Transverse colon (tissue), 4 donors: ENCODE data around the gene PFKFB4. TPM values are rescaled to one million over a fixed set of nuclear protein-coding genes. Genes with fewer than 3 reads are reported as not detected.

Source experiments
- DNase-seq: peaks from one replicate; pipeline ENCODE4 v3.0.0-alpha.2; 2019
- H3K27ac ChIP-seq, 4 donors: fragments of 200-600 bp; sonication (generic); 2 replicates each; pipeline ENCODE4 v1.5.1; 2016 to 2018; ENCODE audit warnings: inconsistent platforms in 4 of 4
- H3K27me3 ChIP-seq: fragments of 200-600 bp; sonication (generic); 2 replicates; pipeline ENCODE4 v1.5.1; 2017; ENCODE audit warnings: inconsistent platforms
- H3K36me3 ChIP-seq, 4 donors: fragments of 200-600 bp; sonication (generic); 2 replicates each; pipeline ENCODE4 v1.5.1; 2017 to 2019; ENCODE audit warnings: inconsistent platforms in 4 of 4
- H3K4me1 ChIP-seq, 4 donors: fragments of 200-600 bp; sonication (generic); 2 replicates each; pipeline ENCODE4 v1.5.1; 2017 to 2020; ENCODE audit warnings: inconsistent platforms in 4 of 4
- H3K4me3 ChIP-seq, 4 donors: fragments of 200-600 bp; sonication (generic); 1 replicate in 1 of 4; 2 replicates in 3 of 4; pipeline versions ENCODE4 v1.5.1 to v1.6.1; 2017 to 2019; ENCODE audit warnings: inconsistent platforms in 4 of 4
- H3K9me3 ChIP-seq, 2 donors: fragments of 200-600 bp; sonication (generic); 2 replicates each; pipeline ENCODE4 v1.5.1; 2017 to 2019; ENCODE audit warnings: inconsistent platforms in 2 of 2
- EP300 ChIP-seq: sonication (generic); formaldehyde crosslinking; IDR thresholded peaks from one replicate; pipeline ENCODE4 v1.6.1; 2017; ENCODE audit warnings: antibody characterized with exemption, low read depth
- POLR2A ChIP-seq: fragments of 450-650 bp; IDR thresholded peaks from one replicate; pipeline ENCODE4 v1.6.1; 2016; ENCODE audit warnings: antibody characterized with exemption, mild to moderate bottlenecking, moderate library complexity
- POLR2AphosphoS5 ChIP-seq, 3 donors: sonication (generic); formaldehyde crosslinking; IDR thresholded peaks; one replicate each; pipeline ENCODE4 v1.6.1; 2016; ENCODE audit warnings: antibody characterized with exemption in 3 of 3
- WGBS, 2 donors: methylation state at CpG; one replicate each; pipeline ENCODE4 v1.1.5; 2018; ENCODE audit warnings: low coverage in 1 of 2; 5-methylcytosine and 5-hydroxymethylcytosine counted together
- in situ Hi-C, 4 donors: fragments of 200-750 bp; cut with MboI; loops; one replicate each; pipeline versions ENCODE4 v1.15.0 to v1.15.1; 2017; ENCODE audit warnings: low sequenced_read_pairs in 3 of 4, low pct_ligation_motif_present in 1 of 4, low pct_unique_long_range_greater_than_20kb in 1 of 4
- intact Hi-C: fragments of 100-400 bp; cut with DNase I; formaldehyde crosslinking; loops from one replicate; pipeline ENCODE4 v1.15.1; 2023; ENCODE audit warnings: low total_unique reads
- total RNA-seq, 4 donors: library from RNA; depleted of rRNA; stranded (reverse); fragments of >200 nt; gene quantifications; one replicate each; pipeline ENCODE4 v1.1.0, GENCODE V29; 2016
- TF ChIP-seq, protein P1 (sequence below), 5 experiments: fragments of 200-600 bp in 3 of 5; fragments of 450-650 bp in 2 of 5; sonication (generic) in 3 of 5; IDR thresholded peaks; 1 replicate in 2 of 5; 2 replicates in 3 of 5; pipeline ENCODE4 v1.5.1; 2016 to 2017; ENCODE audit warnings: antibody characterized with exemption in 5 of 5, inconsistent platforms in 3 of 5, mild to moderate bottlenecking in 2 of 5, moderate library complexity in 1 of 5

The PFKFB4 gene
- total RNA-seq, 4 donors from 2014 or later: 0.37 to 7.9 (median 6.7) TPM

DNA sequence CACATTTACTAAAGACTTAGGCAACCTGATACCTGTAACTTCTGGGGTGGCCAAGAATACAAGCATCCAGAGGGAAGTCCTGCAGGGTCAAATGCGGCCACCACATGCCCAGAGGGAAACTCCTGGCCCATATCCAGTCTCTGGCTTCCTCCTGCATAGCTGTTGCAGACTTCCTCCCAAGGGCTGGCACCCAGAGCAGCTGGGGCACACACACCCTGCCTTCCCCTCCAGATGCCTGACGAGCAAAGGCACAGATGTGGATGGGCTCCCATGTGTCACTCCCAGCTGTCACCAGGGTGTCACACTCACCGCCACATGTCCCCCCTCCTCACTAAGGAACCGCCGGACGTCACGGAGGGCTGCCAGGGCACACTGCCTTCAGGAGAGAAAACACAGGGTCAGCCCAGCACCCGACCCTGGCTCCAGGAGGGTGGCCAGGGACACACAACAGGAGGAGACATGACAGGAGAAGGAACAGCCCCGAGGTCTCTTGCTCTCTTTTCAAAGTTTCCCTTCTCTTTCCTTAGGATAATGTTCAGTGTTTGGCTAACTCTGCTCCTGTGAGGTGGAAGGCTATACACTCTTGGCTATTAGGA, 13.2 kb downstream of the PFKFB4 start:
- DNase-seq: no peak
- 74% methylated on average over 9 of the region's 9 CpGs; no CpG with 5 or more reads in 1 of the 2 donors for WGBS, 2 donors
- H3K4me3 ChIP-seq: no peak overlapping the region
- no peaks in the 10 kb centered on the region for H3K36me3 ChIP-seq
- in situ Hi-C loops (loop anchor here in 2 of 4 donors (10.0 kb wide), 2 partner anchors 79 to 89 kb away; a partner anchor contains a TSS), intact Hi-C loops (no loop called here)
- no peaks in the 10 kb centered on the region for H3K9me3 ChIP-seq
- no peaks in the 10 kb centered on the region for H3K4me1 ChIP-seq
- no peaks in the 10 kb centered on the region for H3K27me3 ChIP-seq
- H3K27ac ChIP-seq: no peak overlapping the region
- no peak for TF ChIP-seq POLR2A
- TF ChIP-seq, protein P1, sequence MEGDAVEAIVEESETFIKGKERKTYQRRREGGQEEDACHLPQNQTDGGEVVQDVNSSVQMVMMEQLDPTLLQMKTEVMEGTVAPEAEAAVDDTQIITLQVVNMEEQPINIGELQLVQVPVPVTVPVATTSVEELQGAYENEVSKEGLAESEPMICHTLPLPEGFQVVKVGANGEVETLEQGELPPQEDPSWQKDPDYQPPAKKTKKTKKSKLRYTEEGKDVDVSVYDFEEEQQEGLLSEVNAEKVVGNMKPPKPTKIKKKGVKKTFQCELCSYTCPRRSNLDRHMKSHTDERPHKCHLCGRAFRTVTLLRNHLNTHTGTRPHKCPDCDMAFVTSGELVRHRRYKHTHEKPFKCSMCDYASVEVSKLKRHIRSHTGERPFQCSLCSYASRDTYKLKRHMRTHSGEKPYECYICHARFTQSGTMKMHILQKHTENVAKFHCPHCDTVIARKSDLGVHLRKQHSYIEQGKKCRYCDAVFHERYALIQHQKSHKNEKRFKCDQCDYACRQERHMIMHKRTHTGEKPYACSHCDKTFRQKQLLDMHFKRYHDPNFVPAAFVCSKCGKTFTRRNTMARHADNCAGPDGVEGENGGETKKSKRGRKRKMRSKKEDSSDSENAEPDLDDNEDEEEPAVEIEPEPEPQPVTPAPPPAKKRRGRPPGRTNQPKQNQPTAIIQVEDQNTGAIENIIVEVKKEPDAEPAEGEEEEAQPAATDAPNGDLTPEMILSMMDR (IDR thresholded peaks at IDR 0.05): no peak
- no peak for TF ChIP-seq EP300
- TF ChIP-seq POLR2AphosphoS5 (IDR thresholded peaks at IDR 0.05): no peak

DNA sequence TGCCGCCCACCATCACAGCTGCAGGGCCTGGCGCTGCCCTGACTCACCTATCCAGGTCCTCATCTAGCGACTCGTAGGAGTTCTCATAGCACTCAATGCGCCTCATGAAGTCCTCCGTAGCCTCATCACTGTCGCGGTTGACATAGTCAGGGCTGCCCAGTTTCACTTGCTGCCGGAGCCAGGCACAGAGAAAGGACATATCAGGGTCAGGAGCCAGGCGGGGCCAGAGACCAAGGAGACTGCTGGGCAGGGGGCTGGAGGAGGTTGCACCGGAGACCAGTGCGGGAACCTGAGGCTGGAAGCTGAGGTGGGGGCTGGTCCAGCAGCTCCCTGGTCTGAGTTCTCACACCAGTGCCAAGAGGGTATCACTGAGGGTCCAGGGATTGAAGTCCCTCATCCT, 18.2 kb downstream of the PFKFB4 start:
- no peak for DNase-seq
- whole genome bisulfite sequencing, 2 donors: 88% methylated on average over 11 of the region's 12 CpGs; no CpG with 5 or more reads in 1 of the 2 donors
- intact Hi-C loops: no loop called here
- H3K9me3 ChIP-seq: no peaks in the 10 kb centered on the region
- no peaks in the 10 kb centered on the region for H3K27me3 ChIP-seq
- H3K27ac ChIP-seq: no peak overlapping the region
- TF ChIP-seq, protein P1 (IDR thresholded peaks at IDR 0.05): no peak
- TF ChIP-seq POLR2A (no peak), EP300 (no peak), POLR2AphosphoS5 (IDR thresholded peaks at IDR 0.05) (no peak)
- H3K4me1 ChIP-seq: no peaks in the 10 kb centered on the region
- in situ Hi-C loops: no loop called here
- no peaks in the 10 kb centered on the region for H3K36me3 ChIP-seq
- no peak overlapping the region for H3K4me3 ChIP-seq

- WGBS, 2 donors: 88% methylated on average over 5 of the region's 5 CpGs; no CpG with 5 or more reads in 1 of the 2 donors
- no peak overlapping the region for H3K4me3 ChIP-seq
- intact Hi-C loops: no loop called here
- no peaks in the 10 kb centered on the region for H3K27me3 ChIP-seq
- H3K36me3 ChIP-seq: no peaks in the 10 kb centered on the region
- TF ChIP-seq, protein P1 (IDR thresholded peaks at IDR 0.05): no peak
- TF ChIP-seq POLR2A (no peak), POLR2AphosphoS5 (IDR thresholded peaks at IDR 0.05) (no peak), EP300 (no peak)
- no peaks in the 10 kb centered on the region for H3K9me3 ChIP-seq
- H3K27ac ChIP-seq: no peak overlapping the region
- H3K4me1 ChIP-seq: no peaks in the 10 kb centered on the region
- no peak for DNase-seq
- in situ Hi-C loops: no loop called here
Measured at GRCh38 chr3:48536785-48537184, 19.8 kb downstream of the PFKFB4 start.

GRCh38 chr3:48536116-48536515, 20.5 kb downstream of the PFKFB4 start:
- in situ Hi-C loops: no loop called here
- 90% methylated on average over 19 of the region's 19 CpGs; no CpG with 5 or more reads in 1 of the 2 donors for WGBS, 2 donors
- no peak for TF ChIP-seq POLR2A
- no peak for TF ChIP-seq POLR2AphosphoS5 (IDR thresholded peaks at IDR 0.05)
- TF ChIP-seq, protein P1 (IDR thresholded peaks at IDR 0.05): no peak
- no peak for TF ChIP-seq EP300
- H3K9me3 ChIP-seq: no peaks in the 10 kb centered on the region
- no peaks in the 10 kb centered on the region for H3K36me3 ChIP-seq
- DNase-seq: no peak
- no peak overlapping the region for H3K27ac ChIP-seq
- intact Hi-C loops: no loop called here
- no peaks in the 10 kb centered on the region for H3K4me1 ChIP-seq
- H3K27me3 ChIP-seq: no peaks in the 10 kb centered on the region
- no peak overlapping the region for H3K4me3 ChIP-seq
